GM06990 (cell line): ENCODE results near the gene CSF2.

Experiments used
- DNase-seq: peaks from one replicate; pipeline ENCODE4 v3.0.0-alpha.2; 2011; ENCODE audit not compliant: insufficient read length; ENCODE audit errors: extremely low read depth
- H3K27me3 ChIP-seq: replicated peaks from 2 replicates; pipeline ENCODE4 v1.6.0; 2011; ENCODE audit warnings: low read length; ENCODE audit not compliant: control insufficient read depth, insufficient read depth
- H3K36me3 ChIP-seq: 2 replicates; pipeline ENCODE4 v1.5.1; 2011; ENCODE audit warnings: low read length; ENCODE audit not compliant: control insufficient read depth, insufficient read depth
- H3K4me3 ChIP-seq: replicated peaks from 2 replicates; pipeline ENCODE4 v1.5.1; 2011; ENCODE audit warnings: low read depth, mild to moderate bottlenecking, control low read depth, low read length
- TF ChIP-seq, protein P1 (sequence below): IDR thresholded peaks from 2 replicates; pipeline ENCODE4 v1.5.1; 2011; ENCODE audit warnings: low read length, control low read depth, mild to moderate bottlenecking, inconsistent platforms; ENCODE audit not compliant: insufficient read depth, poor library complexity, severe bottlenecking

CSF2 gene

GRCh38 chr5:132072070-132072469 is 1.5 kb upstream of the CSF2 start:
- no peak for DNase-seq
- Histone ChIP-seq H3K27me3 (no peaks in the 10 kb centered on the region; the same call in none of the 2 replicates), H3K36me3 (no peaks in the 10 kb centered on the region), H3K4me3 (no peak overlapping the region)
- TF ChIP-seq, protein P1, sequence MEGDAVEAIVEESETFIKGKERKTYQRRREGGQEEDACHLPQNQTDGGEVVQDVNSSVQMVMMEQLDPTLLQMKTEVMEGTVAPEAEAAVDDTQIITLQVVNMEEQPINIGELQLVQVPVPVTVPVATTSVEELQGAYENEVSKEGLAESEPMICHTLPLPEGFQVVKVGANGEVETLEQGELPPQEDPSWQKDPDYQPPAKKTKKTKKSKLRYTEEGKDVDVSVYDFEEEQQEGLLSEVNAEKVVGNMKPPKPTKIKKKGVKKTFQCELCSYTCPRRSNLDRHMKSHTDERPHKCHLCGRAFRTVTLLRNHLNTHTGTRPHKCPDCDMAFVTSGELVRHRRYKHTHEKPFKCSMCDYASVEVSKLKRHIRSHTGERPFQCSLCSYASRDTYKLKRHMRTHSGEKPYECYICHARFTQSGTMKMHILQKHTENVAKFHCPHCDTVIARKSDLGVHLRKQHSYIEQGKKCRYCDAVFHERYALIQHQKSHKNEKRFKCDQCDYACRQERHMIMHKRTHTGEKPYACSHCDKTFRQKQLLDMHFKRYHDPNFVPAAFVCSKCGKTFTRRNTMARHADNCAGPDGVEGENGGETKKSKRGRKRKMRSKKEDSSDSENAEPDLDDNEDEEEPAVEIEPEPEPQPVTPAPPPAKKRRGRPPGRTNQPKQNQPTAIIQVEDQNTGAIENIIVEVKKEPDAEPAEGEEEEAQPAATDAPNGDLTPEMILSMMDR: no peak

DNA sequence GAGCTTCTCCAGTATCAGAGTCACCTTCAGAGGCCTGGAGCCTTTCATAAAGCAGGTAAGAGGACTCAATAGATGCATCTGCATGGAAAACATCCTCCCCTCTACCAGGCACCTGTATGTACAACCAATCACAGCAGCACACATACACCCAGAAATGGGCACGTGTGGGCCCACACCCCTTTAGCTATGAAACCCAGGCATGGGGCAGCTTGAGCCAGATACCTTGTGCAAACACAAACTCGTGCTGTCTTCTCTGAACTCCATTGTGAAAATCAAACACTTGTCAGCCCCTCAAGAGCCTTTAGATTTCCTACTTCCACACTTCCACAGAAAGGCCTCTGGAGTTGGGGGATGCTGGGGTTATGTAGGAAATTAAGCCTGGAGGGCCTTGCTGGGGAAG is 1.1 kb upstream of the CSF2 start:
- no peaks in the 10 kb centered on the region for H3K36me3 ChIP-seq
- TF ChIP-seq, protein P1: no peak
- H3K27me3 ChIP-seq: no peaks in the 10 kb centered on the region; the same call in none of the 2 replicates
- no peak for DNase-seq
- H3K4me3 ChIP-seq: no peak overlapping the region

- no peak for DNase-seq
These were observed 642 bp downstream of the CSF2 start for GRCh38 chr5:132074091-132074771.

DNA sequence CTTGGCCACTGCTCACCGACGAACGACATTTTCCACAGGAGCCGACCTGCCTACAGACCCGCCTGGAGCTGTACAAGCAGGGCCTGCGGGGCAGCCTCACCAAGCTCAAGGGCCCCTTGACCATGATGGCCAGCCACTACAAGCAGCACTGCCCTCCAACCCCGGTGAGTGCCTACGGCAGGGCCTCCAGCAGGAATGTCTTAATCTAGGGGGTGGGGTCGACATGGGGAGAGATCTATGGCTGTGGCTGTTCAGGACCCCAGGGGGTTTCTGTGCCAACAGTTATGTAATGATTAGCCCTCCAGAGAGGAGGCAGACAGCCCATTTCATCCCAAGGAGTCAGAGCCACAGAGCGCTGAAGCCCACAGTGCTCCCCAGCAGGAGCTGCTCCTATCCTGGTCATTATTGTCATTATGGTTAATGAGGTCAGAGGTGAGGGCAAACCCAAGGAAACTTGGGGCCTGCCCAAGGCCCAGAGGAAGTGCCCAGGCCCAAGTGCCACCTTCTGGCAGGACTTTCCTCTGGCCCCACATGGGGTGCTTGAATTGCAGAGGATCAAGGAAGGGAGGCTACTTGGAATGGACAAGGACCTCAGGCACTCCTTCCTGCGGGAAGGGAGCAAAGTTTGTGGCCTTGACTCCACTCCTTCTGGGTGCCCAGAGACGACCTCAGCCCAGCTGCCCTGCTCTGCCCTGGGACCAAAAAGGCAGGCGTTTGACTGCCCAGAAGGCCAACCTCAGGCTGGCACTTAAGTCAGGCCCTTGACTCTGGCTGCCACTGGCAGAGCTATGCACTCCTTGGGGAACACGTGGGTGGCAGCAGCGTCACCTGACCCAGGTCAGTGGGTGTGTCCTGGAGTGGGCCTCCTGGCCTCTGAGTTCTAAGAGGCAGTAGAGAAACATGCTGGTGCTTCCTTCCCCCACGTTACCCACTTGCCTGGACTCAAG is 1.5 kb downstream of the CSF2 start:
- no peaks in the 10 kb centered on the region; the same call in none of the 2 replicates for H3K27me3 ChIP-seq
- TF ChIP-seq, protein P1: no peak
- no peaks in the 10 kb centered on the region for H3K36me3 ChIP-seq

More at GRCh38 chr5:132074091-132074771, 642 bp downstream of the CSF2 start:
- Histone ChIP-seq H3K27me3 (no peaks in the 10 kb centered on the region; the same call in none of the 2 replicates), H3K36me3 (no peaks in the 10 kb centered on the region), H3K4me3 (no peak overlapping the region)
- TF ChIP-seq, protein P1: no peak

GRCh38 chr5:132075719-132076077 is 2.1 kb downstream of the CSF2 start:
- H3K4me3 ChIP-seq: no peak overlapping the region
- no peaks in the 10 kb centered on the region; the same call in 1 of the 2 replicates for H3K27me3 ChIP-seq
- TF ChIP-seq, protein P1: no peak
- DNase-seq: no peak
- no peaks in the 10 kb centered on the region for H3K36me3 ChIP-seq

More for the DNA sequence above, 1.5 kb downstream of the CSF2 start:
- no peak overlapping the region for H3K4me3 ChIP-seq
- DNase-seq: no peak
